Natural killer cell (primary cell): ENCODE results near the gene ABCA2. TPM values are rescaled to one million over a fixed set of nuclear protein-coding genes. Genes with fewer than 3 reads are reported as not detected.

ENCODE experiments used
- ATAC-seq, 3 donors: fragments of 150-1000 bp in 2 of 3; fragments of 200-7000 bp in 1 of 3; cut with Tn5 transposase; 1 replicate in 1 of 3; 2 replicates in 2 of 3; pipeline ENCODE4 v1.10.0; 2021; ENCODE audit warnings: mild to moderate bottlenecking in 2 of 3, moderate library complexity in 2 of 3
- DNase-seq, 2 donors: peaks; one replicate each; pipeline versions ENCODE4 v3.0.0 to v3.0.0-alpha.2; 2013 to 2021; ENCODE audit warnings: mixed read lengths in 1 of 2
- H3K27ac ChIP-seq: one replicate; pipeline ENCODE4 v1.5.1; 2013; ENCODE audit warnings: mild to moderate bottlenecking, low read length
- H3K27me3 ChIP-seq: one replicate; pipeline ENCODE4 v1.6.1; 2013; ENCODE audit warnings: low read length; ENCODE audit not compliant: control insufficient read depth, insufficient read depth
- H3K36me3 ChIP-seq: one replicate; pipeline ENCODE4 v1.6.1; 2013; ENCODE audit warnings: low read length; ENCODE audit not compliant: control insufficient read depth, insufficient read depth
- H3K4me1 ChIP-seq: one replicate; pipeline ENCODE4 v1.6.1; 2013; ENCODE audit warnings: low read length; ENCODE audit not compliant: control insufficient read depth, insufficient read depth
- H3K4me3 ChIP-seq: one replicate; pipeline ENCODE4 v1.5.1; 2013; ENCODE audit warnings: low read length
- H3K9me3 ChIP-seq: one replicate; pipeline ENCODE4 v1.6.1; 2013; ENCODE audit warnings: low read length; ENCODE audit not compliant: control insufficient read depth, insufficient read depth
- H3K27ac Mint-ChIP-seq, 2 donors: one replicate each; pipeline ENCODE4 v1.8.0; 2022; ENCODE audit warnings: mild to moderate bottlenecking in 2 of 2, mixed read lengths in 2 of 2, moderate library complexity in 1 of 2
- H3K27me3 Mint-ChIP-seq, 2 donors: one replicate each; pipeline ENCODE4 v1.8.0; 2022; ENCODE audit warnings: low read depth in 2 of 2, mixed read lengths in 2 of 2
- H3K36me3 Mint-ChIP-seq: one replicate; pipeline ENCODE4 v1.8.0; 2022; ENCODE audit warnings: mixed read lengths
- H3K4me1 Mint-ChIP-seq, 2 donors: one replicate each; pipeline ENCODE4 v1.8.0; 2022; ENCODE audit warnings: mixed read lengths in 2 of 2
- H3K4me3 Mint-ChIP-seq: one replicate; pipeline ENCODE4 v1.8.0; 2022; ENCODE audit warnings: mild to moderate bottlenecking, moderate library complexity, mixed read lengths
- H3K9me3 Mint-ChIP-seq, 2 donors: one replicate each; pipeline ENCODE4 v1.8.0; 2022; ENCODE audit warnings: mixed read lengths in 2 of 2
- WGBS: methylation state at CpG from one replicate; pipeline ENCODE4 v1.1.7; 2013; ENCODE audit warnings: missing lambda C conversion rate; ENCODE audit not compliant: insufficient coverage; 5-methylcytosine and 5-hydroxymethylcytosine counted together
- intact Hi-C: fragments of 100-400 bp; cut with micrococcal nuclease; formaldehyde crosslinking; loops from one replicate; pipeline ENCODE4 v1.14.2; 2022
- total RNA-seq, 4 donors: library from RNA; stranded (reverse); fragments of 120-200 nt in 1 of 4; gene quantifications; one replicate each; pipeline versions ENCODE4 v1.2.3 to v1.2.4, GENCODE V29; 2013 to 2022
- TF ChIP-seq, protein P1 (sequence below): fragments of 200-600 bp; IDR thresholded peaks from one replicate; pipeline ENCODE4 v1.8.0; 2022; ENCODE audit warnings: antibody characterized with exemption

ABCA2 gene
- total RNA-seq, 3 donors from 2014 or later (not counting 1 experiment from before 2014, with no cell fraction given), result 356 to 416 (median 357) TPM

DNA sequence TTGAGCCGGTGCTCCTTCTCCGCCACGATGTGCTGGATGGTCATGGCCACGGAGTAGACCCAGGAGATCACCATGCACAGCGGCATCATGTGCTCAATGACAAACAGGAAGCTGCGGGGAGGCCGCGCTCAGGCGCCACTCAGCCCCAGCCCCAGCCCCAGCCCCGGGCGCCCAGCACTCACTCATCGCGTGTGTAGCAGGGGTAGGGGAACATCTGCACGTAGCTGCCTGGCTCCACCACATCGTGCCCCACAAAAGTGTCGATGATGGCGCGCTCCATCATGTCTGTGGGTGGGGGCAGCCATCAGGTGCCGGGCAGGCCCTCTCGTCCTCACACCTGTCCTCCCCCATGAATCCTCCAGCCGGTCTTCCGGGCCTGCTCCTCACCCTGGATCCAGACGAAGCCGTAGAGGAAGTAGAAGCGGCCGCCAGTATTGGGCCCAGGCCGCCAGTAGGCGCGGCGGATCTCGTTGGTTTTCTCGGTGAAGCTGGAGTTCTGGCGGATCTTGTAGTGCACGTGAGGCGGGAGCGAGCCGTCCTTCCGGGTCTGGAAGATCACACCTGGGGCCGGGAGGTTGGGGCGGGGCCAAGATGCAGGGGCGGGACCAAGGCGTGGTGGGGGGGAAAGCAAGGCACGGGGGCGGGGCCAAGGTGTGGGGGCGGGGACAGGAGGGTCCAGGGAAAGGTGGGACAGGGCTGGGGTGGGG, 10.1 kb downstream of the ABCA2 start:
- H3K27ac Mint-ChIP-seq, result no peak overlapping the region
- ATAC-seq, result no peak
- TF ChIP-seq, protein P1, sequence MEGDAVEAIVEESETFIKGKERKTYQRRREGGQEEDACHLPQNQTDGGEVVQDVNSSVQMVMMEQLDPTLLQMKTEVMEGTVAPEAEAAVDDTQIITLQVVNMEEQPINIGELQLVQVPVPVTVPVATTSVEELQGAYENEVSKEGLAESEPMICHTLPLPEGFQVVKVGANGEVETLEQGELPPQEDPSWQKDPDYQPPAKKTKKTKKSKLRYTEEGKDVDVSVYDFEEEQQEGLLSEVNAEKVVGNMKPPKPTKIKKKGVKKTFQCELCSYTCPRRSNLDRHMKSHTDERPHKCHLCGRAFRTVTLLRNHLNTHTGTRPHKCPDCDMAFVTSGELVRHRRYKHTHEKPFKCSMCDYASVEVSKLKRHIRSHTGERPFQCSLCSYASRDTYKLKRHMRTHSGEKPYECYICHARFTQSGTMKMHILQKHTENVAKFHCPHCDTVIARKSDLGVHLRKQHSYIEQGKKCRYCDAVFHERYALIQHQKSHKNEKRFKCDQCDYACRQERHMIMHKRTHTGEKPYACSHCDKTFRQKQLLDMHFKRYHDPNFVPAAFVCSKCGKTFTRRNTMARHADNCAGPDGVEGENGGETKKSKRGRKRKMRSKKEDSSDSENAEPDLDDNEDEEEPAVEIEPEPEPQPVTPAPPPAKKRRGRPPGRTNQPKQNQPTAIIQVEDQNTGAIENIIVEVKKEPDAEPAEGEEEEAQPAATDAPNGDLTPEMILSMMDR, result no peak
- H3K36me3 ChIP-seq, result peaks cover 70% of the 10 kb centered on the region
- H3K27me3 ChIP-seq, result no peaks in the 10 kb centered on the region
- H3K4me3 ChIP-seq, result no peak overlapping the region
- intact Hi-C loops, result no loop called here
- no peak for DNase-seq
- no peak overlapping the region for H3K27ac ChIP-seq
- WGBS, result 94% methylated on average over 45 of the region's 45 CpGs
- peaks cover 6% of the 10 kb centered on the region for H3K4me1 ChIP-seq
- H3K27me3 Mint-ChIP-seq, result no peaks in the 10 kb centered on the region
- no peaks in the 10 kb centered on the region for H3K9me3 Mint-ChIP-seq
- no peaks in the 10 kb centered on the region for H3K36me3 Mint-ChIP-seq
- H3K4me1 Mint-ChIP-seq, result peaks cover 0 to 8% of the 10 kb centered on the region in 2 donors
- no peaks in the 10 kb centered on the region for H3K9me3 ChIP-seq
- H3K4me3 Mint-ChIP-seq, result no peak overlapping the region

DNA sequence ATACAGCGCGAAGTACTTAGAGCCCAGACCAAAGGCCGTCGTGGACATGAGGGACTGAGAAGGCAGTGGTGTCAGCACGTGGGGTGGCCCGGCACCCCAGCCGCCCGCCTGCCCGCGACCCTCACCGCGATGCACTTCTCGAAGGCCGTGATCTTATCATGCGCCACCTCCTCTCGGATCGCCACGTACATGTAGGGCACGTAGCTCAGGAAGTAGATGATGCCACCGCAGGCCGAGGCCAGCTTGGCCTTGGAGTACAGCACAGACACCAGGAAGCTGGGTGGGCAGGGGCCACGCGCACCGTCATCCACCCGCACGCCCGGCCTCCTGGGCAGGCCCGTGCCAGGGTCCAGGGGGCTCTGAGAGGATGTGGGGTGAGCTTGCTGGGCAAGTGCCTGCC, 11.0 kb downstream of the ABCA2 start:
- Mint-ChIP-seq H3K27ac (no peak overlapping the region), H3K27me3 (no peaks in the 10 kb centered on the region), H3K4me3 (no peak overlapping the region), H3K4me1 (peaks cover 0 to 6% of the 10 kb centered on the region in 2 donors), H3K9me3 (no peaks in the 10 kb centered on the region), H3K36me3 (no peaks in the 10 kb centered on the region)
- H3K9me3 ChIP-seq, result no peaks in the 10 kb centered on the region
- H3K4me3 ChIP-seq, result no peak overlapping the region
- 98% methylated on average over 28 of the region's 28 CpGs for WGBS
- no peaks in the 10 kb centered on the region for H3K27me3 ChIP-seq
- ATAC-seq (no peak), DNase-seq (no peak)
- peaks cover 6% of the 10 kb centered on the region for H3K4me1 ChIP-seq
- TF ChIP-seq, protein P1, result no peak
- peaks cover 74% of the 10 kb centered on the region for H3K36me3 ChIP-seq
- intact Hi-C loops, result no loop called here
- no peak overlapping the region for H3K27ac ChIP-seq

DNA sequence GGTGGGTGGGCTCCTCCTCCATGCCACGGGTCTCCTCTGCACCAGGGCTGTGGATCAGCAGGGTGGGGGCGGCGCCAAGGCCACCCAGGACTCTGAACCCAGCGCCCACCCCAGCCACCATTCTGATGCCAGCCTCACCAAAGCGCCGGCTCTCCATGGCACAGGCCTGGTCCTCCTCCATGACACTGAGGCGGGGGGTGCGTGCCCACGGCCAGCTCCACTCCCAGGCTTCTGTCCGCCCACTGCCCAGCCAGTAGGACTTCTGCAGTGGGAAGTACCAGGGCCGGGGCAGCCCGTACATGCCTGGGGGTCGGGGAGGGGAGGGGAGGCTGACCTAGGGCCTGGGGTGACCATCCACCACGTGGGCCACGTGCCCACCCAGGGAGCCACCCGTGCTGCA, 11.6 kb downstream of the ABCA2 start:
- ATAC-seq (no peak), DNase-seq (no peak)
- Mint-ChIP-seq H3K4me1 (peaks cover 0 to 1% of the 10 kb centered on the region in 2 donors), H3K9me3 (no peaks in the 10 kb centered on the region), H3K36me3 (no peaks in the 10 kb centered on the region), H3K27ac (no peak overlapping the region), H3K27me3 (no peaks in the 10 kb centered on the region), H3K4me3 (no peak overlapping the region)
- H3K27ac ChIP-seq, result no peak overlapping the region
- peaks cover 1% of the 10 kb centered on the region for H3K4me1 ChIP-seq
- no peaks in the 10 kb centered on the region for H3K27me3 ChIP-seq
- no peak overlapping the region for H3K4me3 ChIP-seq
- WGBS, result 96% methylated on average over 16 of the region's 16 CpGs
- TF ChIP-seq, protein P1, result no peak
- intact Hi-C loops, result no loop called here
- H3K36me3 ChIP-seq, result peaks cover 79% of the 10 kb centered on the region
- H3K9me3 ChIP-seq, result no peaks in the 10 kb centered on the region

DNA sequence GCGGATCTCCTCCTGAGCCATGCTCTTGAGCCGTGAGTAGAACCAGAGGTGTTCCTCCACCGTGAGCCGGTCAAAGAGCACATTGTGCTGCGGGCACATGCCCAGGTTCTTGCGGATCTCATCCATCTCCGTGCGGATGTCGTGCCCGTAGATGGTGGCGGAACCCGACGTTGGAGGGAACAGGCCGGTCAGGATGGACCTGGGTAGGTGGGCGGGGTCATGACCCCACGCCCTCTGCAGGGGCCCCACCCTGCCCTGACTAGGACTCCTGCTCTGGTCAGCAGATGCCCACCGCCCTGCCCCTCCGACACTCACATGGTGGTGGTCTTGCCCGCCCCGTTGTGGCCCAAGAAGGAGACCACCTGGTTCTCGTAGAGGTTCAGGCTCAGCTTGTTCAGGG, 12.1 kb downstream of the ABCA2 start:
- ATAC-seq (no peak), DNase-seq (no peak)
- Mint-ChIP-seq H3K9me3 (no peaks in the 10 kb centered on the region), H3K27ac (no peak overlapping the region), H3K36me3 (no peaks in the 10 kb centered on the region), H3K27me3 (no peaks in the 10 kb centered on the region), H3K4me1 (peaks cover 0 to 3% of the 10 kb centered on the region in 2 donors), H3K4me3 (no peak overlapping the region)
- TF ChIP-seq, protein P1, result no peak
- peaks cover 81% of the 10 kb centered on the region for H3K36me3 ChIP-seq
- intact Hi-C loops, result no loop called here
- H3K27ac ChIP-seq, result no peak overlapping the region
- H3K9me3 ChIP-seq, result no peaks in the 10 kb centered on the region
- H3K4me3 ChIP-seq, result no peak overlapping the region
- WGBS, result 96% methylated on average over 21 of the region's 21 CpGs
- H3K27me3 ChIP-seq, result no peaks in the 10 kb centered on the region
- no peaks in the 10 kb centered on the region for H3K4me1 ChIP-seq
